Choroid plexus epithelial cell (primary cell): ENCODE results near the gene TGFBR3.

Source experiments
- DNase-seq: peaks from one replicate; pipeline ENCODE4 v3.0.0-alpha.2; 2010; ENCODE audit warnings: low read depth
- H3K4me3 ChIP-seq: 2 replicates; pipeline ENCODE4 v1.5.1; 2011; ENCODE audit warnings: low read depth, mild to moderate bottlenecking, control low read depth, low read length, moderate library complexity
- TF ChIP-seq, protein P1 (sequence below): conservative IDR thresholded peaks from 2 replicates; pipeline ENCODE4 v1.5.1; 2011; ENCODE audit warnings: low read depth, mild to moderate bottlenecking, control low read depth, inconsistent platforms, low read length, moderate library complexity

TGFBR3 gene

GRCh38 chr1:91884459-91885212, 1.3 kb downstream of the TGFBR3 start:
- TF ChIP-seq, protein P1, sequence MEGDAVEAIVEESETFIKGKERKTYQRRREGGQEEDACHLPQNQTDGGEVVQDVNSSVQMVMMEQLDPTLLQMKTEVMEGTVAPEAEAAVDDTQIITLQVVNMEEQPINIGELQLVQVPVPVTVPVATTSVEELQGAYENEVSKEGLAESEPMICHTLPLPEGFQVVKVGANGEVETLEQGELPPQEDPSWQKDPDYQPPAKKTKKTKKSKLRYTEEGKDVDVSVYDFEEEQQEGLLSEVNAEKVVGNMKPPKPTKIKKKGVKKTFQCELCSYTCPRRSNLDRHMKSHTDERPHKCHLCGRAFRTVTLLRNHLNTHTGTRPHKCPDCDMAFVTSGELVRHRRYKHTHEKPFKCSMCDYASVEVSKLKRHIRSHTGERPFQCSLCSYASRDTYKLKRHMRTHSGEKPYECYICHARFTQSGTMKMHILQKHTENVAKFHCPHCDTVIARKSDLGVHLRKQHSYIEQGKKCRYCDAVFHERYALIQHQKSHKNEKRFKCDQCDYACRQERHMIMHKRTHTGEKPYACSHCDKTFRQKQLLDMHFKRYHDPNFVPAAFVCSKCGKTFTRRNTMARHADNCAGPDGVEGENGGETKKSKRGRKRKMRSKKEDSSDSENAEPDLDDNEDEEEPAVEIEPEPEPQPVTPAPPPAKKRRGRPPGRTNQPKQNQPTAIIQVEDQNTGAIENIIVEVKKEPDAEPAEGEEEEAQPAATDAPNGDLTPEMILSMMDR: no peak
- peak overlapping the region; percentile 84 for H3K4me3 ChIP-seq
- DNase-seq: no peak

DNA sequence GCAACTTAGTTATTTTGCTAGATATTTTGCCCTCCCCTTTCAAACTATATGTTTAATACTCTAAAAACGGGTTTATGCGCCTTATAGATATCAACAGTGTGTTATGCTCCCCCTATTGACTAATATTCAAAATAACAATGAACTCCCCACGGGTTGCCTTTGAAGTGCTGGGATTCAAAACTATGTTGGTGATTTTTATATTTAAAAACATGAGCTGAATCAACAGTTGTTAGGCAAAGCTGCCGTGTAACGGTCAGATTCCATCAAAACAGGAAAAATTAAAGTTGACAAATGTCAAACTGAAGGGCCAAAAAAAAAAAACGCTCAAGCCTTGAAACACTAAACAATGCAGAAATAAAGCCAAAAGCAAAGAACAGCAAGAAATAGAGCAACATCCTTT, 2.5 kb downstream of the TGFBR3 start:
- TF ChIP-seq, protein P1: peak; percentile 59
- no peak overlapping the region for H3K4me3 ChIP-seq
- DNase-seq: peak; percentile 71

- TF ChIP-seq, protein P1: no peak
- no peak for DNase-seq
- no peak overlapping the region for H3K4me3 ChIP-seq
Observed at GRCh38 chr1:91881280-91881679, 4.7 kb downstream of the TGFBR3 start.

DNA sequence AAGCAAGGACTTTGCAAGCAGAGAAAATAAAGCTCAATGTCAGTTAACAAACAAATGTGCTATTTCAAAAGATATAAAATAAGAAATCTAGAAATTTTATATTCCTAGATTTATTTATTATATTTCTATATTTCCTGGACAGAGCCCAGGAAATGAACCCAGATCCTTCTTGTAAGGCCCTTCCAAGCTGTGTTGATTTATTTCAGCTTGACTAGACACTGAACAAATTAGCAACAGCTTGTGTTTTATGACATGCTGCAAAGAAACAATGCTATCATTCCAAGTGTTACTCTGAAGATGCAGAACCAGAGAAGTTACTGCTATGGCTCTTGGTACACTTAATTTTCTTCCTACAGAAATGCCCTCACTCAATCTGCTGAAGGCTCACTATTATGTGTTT, 6.2 kb downstream of the TGFBR3 start:
- H3K4me3 ChIP-seq: no peak overlapping the region
- TF ChIP-seq, protein P1: no peak
- DNase-seq: no peak

GRCh38 chr1:91877574-91878208, 8.3 kb downstream of the TGFBR3 start:
- TF ChIP-seq, protein P1: no peak
- no peak overlapping the region for H3K4me3 ChIP-seq
- DNase-seq: no peak

DNA sequence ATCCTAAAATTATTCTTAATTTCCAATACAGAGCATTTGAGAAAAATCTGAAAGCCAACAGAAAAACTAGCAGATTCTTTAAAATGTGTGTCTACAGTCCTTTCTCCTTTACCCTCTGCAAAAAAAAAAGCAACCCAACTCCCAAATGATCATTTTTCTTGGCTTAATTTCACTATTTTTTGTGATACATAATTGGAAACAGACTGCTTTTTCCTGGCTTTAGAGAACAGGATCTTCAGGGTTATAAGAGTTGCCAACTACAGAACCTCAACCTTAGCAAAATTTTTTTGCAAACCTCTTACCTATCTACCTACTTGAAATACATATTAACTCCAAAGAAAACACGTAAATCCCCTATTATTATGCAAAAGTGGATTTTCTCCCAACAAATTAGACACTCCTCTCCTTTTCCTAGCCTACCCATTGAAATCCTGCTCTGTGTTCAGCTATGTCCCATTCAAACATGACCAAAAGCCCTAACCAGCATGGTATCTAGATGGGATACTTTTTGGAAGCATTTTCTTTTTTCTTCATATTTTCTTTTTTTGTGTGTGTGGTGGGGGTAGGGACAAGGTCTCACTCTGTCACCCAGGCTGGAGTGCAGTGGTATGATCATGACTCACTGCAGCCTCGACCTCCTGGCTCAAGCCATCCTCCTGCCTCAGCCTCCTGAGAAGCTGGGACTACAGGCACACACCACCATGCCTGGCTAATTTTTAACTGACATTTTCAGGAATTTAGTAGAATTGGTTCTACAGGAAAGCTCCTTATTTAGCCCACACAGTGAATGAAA, 9.0 kb downstream of the TGFBR3 start:
- no peak for DNase-seq
- TF ChIP-seq, protein P1: no peak

More for the DNA sequence above, 9.0 kb downstream of the TGFBR3 start:
- no peak overlapping the region for H3K4me3 ChIP-seq
